C4-2B (cell line): Measurements from ENCODE around the gene OAF.

ENCODE experiments used
- ZFX ChIP-seq: fragments of 450-650 bp; IDR thresholded peaks from 2 replicates; pipeline ENCODE4 v1.6.1; 2017
- TF ChIP-seq, protein P1 (sequence below): fragments of 450-650 bp; conservative IDR thresholded peaks from 2 replicates; pipeline ENCODE4 v1.5.1; 2017; ENCODE audit warnings: mild to moderate bottlenecking

GRCh38 chr11:120173807-120174206 is 37.0 kb upstream of the OAF start:
- TF ChIP-seq, protein P1, sequence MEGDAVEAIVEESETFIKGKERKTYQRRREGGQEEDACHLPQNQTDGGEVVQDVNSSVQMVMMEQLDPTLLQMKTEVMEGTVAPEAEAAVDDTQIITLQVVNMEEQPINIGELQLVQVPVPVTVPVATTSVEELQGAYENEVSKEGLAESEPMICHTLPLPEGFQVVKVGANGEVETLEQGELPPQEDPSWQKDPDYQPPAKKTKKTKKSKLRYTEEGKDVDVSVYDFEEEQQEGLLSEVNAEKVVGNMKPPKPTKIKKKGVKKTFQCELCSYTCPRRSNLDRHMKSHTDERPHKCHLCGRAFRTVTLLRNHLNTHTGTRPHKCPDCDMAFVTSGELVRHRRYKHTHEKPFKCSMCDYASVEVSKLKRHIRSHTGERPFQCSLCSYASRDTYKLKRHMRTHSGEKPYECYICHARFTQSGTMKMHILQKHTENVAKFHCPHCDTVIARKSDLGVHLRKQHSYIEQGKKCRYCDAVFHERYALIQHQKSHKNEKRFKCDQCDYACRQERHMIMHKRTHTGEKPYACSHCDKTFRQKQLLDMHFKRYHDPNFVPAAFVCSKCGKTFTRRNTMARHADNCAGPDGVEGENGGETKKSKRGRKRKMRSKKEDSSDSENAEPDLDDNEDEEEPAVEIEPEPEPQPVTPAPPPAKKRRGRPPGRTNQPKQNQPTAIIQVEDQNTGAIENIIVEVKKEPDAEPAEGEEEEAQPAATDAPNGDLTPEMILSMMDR = no peak
- TF ChIP-seq ZFX = no peak
